Retina (tissue), 1 donor: ENCODE measurements around the gene UMPS.
A peak's percentile ranks its signal among the peaks of the same experiment; 100 is the strongest.
"Not testable (repeated sequence)": the region's sequence is repeated elsewhere in the genome, so short reads cannot be mapped to it uniquely, and the experiment has no call there.

ENCODE experiments used
- DNase-seq: peaks from one replicate; pipeline ENCODE4 v3.0.0-alpha.2; 2016

UMPS gene

DNA sequence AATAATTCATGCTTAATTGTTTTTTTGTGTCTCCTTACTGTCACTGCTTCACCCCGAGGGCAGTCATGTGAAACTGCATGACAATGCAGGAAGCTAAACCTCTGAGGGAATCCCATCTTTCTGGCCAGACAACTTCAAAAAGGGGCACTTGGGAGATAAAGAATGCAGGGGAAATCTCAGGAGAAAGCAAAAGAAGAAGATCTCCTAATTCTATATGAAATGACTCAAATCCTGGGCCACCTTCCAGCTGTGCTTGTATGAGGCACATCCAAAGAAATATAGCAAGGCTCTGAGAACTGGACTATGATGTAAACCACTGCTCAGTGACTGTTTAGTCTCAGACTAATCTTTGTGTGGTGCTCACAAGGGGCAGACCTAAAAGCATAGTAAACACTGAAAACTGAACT, 22.6 kb upstream of the UMPS start:
- no peak for DNase-seq

DNA sequence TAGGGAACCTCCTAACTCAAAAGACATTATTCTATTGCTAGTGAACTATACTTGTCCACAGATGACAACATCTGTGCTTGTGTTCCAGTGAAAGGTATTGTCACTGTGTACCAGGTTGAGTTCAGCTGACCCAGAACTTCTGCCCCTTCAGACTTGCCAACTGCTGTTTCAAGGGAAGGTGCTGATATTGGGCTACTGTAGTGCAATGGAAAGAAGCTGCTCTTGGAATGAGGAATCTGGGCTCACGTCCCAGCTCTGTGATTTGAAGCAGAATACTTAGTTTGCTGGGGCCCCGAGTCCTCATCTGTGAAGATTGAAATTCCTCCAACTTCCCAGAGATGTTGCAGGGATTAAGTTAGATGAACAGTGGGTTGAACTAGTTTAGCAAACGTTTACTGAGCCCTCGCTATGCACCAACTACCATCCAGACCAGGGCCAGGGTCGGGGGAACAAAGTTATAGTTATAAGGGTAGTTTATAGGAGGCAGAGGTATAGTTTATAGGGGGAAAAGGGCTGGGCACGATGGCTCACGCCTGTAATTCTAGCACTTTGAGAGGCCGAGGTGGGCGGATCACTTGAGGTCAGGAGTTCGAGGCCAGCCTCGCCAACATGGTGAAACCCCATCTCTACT, 15.9 kb upstream of the UMPS start:
- DNase-seq: no peak

DNA sequence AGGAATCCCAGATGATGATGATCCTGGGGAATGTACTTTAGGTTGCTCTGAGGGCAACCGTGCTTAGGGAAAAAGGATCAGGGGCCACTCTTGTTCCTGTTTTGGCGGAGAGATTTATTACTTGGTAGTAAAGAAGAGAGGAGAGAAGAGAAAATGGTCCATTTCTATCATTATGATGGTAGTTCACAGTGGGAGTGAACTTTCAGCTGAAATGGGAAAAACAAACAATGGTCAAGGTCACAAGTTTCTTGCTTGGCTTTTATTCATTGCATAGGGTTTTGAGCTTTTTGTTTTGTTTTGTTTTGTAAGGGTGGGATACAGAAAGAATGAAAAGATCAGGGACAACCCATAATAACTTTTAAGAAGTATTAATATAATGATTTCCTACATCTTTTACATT, 7.7 kb upstream of the UMPS start:
- no peak for DNase-seq

DNA sequence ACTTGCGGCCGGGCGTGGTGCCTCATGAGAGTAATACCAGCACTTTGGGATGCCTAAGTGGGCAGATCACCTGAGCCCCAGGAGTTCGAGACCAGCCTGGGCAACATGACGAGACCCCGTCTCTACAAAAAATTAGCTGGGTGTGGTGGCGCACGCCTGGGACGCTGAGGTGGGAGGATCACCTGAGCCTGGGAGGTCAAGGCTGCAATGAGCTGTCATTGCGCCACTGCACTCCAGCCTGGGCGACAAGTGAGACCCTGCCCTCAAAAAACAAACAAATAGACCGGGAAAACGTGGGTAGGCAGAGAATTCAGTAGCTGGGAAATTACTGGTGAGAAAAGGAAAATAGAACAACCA, 667 bp downstream of the UMPS start:
- no peak for DNase-seq

DNA sequence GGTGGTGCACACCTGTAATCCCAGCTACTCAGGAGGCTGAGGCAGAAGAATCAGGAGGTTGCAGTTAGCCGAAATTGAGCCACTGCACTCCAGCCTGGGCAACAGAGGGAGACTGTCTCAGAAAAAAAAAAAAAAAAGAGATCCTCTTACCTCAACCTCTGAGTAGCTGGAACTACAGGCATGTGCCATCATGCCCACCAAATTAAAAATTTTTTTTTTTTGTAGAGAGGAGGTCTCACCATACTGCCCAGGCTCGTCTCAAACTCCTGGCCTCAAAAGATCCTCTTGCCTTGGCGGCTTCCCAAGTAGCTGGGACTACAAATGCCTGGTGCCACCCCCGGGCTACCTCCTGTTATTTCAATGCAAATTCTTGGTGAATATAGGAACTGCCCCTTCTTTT, 1.5 kb downstream of the UMPS start:
- DNase-seq: no peak

DNA sequence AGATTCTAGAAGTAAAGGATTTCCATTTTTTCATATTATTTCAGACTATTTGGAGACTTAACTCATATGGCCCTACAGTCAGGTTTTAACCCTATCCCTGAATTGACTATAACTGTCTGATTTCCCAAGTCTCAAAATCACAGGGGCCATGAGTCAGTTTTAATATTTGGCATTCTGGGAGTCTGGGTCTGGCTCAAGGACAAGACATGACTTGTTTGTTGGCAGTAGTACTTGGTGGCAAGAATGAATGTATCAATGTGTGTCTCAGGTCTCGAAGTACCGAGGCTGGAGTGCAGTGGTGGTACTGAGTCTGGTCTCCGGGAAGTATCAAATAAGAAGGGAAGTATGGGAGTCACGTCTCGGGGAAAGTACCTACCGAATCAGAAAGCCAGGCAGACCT, 10.8 kb downstream of the UMPS start:
- no peak for DNase-seq

DNA sequence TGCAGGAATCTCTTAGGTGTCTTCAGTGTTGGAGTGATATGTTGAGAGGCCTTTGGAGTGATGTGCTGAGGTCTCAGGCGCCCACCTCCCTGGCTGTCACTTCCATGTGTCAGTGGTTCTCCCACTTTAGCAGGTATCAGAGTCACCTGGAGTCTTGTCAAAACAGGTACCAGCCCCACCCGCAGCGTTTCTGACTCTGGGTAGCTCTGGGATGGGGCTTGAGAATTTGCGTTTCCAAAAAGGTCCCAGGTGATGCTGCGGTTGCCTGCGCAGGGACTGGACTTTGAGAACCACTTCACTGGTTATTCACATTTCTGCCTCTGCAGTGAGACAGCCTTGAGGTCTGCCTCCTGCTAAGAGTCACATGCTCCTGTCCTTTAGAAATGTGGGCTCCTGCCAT, 15.5 kb downstream of the UMPS start:
- no peak for DNase-seq

DNA sequence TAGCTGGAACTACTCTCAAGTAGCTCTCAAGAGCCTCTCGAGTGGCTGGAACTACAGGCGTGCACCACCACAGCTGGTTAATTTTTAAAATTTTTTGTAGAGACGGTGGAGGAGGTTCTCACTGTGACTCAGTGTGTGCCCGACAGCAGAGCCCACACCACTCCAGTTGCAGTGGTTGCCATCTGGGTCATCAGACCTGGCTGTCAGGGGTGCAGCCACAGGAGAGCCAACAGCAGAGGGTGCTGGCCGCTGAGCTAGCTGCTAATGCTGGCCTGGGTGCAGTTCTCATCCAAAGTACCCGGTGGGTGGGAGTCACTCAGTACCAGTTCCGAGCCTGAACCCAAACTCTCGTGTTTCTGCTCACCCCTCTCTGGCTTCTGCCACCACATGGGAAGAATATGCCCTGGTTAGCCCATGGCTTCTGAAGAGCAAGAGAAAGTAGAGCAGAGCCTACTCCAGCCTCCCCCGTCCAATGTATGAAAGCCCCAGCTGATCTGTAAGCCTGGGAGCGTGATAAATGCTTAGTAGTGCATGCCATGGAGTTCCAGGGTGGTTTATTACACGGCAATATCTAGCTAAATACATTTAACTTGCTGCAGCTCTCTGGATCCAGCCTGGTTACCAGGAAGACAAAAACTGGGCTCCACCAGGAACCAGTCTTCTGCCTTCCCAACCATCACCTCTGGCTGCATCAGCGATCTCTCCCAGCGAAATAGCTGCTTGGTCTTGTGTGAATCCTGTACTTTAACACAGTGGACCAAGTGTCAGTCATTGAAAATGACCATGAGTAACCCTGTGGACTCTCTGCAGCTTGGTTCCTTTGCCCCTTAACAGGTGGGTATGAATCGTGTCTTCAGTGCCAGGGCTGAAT, 17.1 kb downstream of the UMPS start:
- DNase-seq: no peak

DNA sequence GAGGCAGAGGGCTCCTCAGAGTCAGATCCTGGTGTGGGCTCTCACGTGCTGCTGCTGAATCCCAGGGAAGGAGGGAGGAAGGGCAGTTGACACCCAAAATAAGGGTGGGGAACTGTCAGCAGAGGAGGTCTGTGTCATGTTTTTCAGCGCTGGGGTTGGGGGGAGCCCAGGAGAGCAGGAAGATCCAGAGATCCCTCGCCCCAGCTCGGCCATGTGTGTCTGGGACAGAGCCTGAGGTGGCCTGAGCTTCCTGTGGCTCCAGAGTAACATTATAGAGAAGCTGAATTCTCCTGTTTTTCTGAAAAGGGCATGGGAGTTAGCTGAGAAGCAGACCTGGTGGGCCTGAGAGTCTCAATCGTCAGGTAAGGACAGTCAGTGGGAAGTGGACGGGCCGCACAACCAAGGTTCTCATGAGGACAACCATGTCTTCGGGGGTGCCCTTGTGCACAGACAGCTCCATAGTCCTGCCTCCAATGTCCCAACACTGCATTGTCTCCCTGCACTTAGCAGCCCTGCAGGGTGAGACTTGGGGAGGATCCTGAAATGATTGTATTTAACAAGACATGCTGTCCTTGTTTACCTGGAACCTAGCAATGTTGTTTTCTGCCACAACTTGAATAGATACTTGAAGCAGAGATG, 18.4 kb downstream of the UMPS start:
- no peak for DNase-seq

DNA sequence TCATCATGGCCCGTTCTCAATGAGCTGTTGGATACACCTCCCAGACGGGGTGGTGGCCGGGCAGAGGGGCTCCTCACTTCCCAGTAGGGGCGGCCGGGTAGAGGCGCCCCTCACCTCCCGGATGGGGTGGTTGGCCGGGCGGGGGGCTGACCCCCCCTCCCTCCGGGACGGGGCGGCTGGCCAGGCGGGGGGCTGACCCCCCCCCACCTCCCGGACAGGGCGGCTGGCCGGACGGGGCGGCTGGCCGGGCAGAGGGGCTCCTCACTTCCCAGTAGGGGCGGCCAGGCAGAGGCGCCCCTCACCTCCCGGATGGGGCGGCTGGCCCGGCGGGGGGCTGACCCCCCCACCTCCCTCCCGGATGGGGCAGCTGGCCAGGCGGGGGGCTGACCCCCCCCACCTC, 19.6 kb downstream of the UMPS start:
- DNase-seq: not testable (repeated sequence)

DNA sequence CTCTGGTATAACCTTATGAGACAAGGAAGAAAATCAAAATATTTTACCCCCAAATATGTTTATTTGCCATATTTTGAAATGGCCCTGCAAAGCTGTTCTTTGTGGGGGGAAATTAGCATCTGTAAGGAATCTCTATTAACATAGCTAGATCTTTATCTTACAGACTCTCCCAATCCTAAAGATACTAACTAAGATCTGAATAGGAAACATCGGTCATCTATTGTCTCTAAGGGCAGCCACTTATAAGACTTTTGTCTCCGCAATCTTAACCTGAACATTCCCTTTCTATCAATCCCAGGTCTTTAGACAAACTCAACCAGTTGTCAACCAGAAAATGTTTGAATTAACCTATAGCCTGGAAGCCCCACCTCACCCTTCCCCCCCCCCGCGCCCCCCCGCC, 21.2 kb downstream of the UMPS start:
- no peak for DNase-seq

DNA sequence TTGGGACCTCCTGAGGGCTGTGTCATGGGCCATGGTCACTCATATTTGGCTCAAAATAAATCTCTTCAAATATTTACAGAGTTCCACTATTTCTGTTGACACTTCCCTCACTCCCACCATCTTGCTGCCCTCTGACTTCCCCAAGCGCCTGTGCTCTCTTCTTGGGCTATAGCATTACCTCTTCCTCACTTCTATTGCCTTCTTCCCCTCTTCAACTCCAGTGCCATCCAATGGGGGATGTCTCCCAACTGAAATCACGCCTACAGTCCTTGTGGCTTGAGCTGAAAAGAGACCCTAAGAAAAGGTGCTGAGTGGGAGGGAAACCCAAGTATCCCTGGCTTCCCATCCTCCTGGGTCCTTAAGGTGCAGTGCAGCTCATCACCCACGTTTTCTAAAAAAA, 21.8 kb downstream of the UMPS start:
- no peak for DNase-seq

DNA sequence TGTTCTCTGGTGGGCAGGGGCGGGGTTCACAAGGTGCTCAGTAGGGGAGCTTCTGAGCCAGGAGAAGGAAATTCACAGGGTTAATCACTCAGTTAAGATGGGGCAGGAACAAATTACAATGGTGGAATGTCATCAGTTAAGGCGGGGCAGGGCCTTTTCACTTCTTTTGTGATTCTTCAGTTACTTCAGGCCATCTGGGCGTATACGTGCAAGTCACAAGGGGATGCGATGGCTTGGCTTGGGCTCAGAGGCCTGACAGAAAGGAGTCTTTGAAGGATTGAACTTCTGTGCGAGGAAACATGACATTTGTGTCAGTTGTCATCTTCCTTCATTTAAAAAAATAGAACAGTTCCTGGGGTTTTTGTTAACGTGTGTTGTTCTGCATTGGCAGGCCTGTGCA, 27.7 kb downstream of the UMPS start:
- not testable (repeated sequence) for DNase-seq

DNA sequence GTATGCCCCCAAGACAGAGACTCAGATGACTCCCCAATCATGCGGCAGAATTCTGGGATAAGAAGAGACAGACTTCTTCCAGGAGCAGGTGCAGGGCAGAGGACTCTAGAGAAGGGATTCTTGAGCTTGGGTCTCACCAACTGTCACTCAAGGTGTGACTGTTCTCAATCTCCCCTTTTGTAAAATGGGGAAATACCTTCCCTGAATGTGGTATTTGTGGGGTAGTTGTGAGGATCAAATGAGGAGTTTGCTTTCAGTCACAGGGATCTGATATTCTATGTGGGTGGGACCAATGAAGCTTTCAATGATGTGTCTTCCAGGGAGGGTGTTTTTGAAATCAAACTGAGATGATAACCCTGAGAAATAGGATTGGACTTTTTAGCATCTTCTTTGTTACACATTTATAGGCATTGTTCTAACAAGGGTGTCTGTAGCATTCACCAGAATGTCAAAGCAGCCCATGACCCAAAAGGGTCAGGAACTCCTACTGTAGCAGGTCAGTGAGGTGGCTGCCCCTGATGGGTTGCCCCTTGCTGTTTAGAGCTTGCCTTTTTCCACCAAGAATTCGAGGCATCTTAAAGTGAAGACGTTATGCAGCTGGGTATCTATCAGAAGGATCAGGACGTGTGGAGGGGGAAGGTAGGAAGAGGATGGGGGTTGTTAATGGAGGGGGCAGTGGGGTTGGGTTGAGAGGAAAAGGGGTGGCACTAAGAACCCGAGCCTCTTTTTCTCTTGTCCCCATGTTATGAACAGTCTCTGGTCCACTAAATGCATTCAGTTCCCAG, 28.8 kb downstream of the UMPS start:
- no peak for DNase-seq

DNA sequence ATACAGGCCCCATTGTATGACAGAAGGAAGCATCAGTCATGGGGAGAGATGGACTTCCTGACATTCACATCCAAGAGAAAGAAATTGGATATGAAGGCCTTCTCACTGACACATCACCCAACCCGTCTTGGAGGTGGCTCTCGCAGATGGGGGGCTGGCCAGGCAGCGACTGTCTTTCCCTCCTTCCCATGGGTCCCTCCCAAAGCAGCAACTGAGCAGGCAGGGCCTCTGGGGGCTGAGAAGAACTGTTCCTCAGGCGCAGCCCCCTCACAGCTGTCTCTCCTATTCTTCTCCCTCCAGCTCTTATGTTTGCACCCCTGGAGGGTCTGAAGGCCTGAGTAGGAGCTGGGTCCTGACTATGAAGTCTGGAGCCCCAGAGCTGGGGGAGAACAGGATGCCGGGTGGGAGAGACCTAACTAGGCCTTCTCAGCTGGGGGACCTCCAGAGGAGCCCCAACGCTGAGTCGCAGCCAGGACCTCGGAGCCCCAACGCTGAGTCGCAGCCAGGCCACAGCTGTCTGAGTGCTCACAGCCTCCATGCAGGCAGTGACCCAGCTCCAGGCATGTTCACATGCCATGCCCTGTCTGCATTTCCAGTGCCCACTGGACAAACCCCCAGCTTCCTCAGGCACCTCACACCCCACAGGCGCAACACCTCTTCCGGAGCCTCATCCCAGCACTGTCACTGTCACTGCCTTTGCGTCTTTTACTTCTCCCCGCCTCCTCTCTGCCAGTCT, 29.6 kb downstream of the UMPS start:
- peak; percentile 0 for DNase-seq

DNA sequence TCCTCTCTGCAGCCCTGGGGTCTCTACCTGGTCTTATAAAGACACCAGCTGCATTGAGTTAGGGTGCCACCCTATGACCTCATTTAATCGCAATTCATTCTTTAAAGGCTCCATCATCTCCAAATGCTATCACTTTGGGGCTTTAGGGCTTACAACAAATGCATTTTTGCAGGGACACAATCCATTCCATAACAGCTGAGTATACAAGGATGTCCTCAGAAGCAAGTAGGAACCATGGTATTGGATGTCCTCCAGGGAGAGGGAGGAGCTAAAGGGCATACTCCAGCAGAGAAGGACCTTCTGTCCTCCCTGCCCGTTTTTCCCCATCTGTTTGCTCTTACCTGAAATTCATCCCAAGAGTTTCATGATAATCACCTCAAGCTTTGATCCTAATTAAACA, 30.3 kb downstream of the UMPS start:
- DNase-seq: no peak

DNA sequence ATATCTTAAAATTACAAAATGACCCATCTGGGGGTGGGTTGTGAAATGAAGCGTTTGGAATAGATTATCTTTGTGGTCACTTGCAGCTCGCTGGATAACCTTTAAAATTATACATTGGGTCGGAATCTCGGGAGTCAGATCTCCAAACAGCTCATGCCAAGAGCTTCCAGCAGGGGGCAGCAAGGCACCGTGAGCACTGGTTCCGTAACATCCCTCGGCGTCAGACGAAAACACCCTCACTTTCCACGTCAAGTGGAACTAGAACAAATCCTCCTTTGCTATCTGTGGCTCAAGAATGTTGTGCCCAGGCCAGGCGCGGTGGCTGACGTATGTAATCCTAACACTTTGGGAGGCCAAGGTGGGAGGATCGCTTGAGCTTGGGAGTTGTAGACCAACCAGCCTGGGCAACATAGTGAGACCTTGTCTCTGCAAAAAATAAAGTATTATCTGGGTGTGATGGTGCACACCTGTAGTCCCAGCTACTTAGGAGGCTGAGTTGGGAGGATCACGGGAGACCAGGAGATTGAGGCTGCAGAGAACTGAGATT, 31.1 kb downstream of the UMPS start:
- DNase-seq: peak; percentile 84

DNA sequence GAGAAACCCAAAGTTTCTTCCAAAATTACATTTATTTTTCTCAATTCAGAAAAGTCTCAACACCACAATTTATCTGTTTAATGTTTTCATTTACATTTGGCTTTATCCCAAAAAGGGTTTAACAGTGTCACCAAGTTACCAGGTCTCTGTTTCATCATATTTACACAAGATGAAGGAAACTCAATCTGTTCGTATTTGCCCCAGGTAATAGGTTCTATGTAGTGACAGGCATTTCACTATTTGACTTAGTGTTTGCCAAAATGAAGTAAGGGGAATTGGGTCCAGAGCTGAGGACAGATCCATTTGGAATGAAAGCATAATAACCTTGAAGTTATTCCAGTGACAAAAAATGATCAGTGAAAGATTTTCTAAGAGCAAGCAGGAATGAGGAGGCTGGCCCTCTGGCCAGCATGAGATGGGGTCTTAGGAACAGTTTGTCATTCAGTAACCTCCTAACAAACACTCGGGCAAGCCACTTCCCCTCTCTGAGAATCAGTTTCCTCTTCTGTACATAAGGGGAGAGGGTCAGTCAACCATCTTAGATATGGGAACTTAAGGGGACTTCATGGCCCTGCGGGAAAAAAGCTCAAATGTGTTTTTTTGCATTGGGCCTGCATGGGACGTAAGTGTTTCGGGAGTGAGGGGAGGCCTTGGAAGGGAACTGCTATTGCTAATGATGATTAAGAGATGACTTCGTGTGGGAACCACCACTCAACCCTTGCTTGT, 31.8 kb downstream of the UMPS start:
- DNase-seq: no peak

DNA sequence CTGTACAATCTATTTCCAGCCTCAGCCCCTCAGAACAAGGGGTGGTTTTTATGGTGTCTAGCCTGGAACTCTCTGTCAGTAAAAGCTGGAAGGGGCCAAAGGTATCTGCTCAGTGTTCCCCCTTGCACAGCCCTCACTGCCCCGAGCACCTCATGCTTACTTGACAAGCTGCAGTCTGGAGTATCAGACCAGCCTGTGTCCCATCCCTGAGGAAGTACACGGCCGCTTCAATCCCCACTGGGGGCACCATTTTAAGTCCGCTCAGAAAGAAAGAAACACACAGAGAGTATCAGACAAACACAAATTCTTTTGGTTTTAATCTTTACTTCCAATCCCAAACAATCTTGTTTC, 32.4 kb downstream of the UMPS start:
- no peak for DNase-seq

DNA sequence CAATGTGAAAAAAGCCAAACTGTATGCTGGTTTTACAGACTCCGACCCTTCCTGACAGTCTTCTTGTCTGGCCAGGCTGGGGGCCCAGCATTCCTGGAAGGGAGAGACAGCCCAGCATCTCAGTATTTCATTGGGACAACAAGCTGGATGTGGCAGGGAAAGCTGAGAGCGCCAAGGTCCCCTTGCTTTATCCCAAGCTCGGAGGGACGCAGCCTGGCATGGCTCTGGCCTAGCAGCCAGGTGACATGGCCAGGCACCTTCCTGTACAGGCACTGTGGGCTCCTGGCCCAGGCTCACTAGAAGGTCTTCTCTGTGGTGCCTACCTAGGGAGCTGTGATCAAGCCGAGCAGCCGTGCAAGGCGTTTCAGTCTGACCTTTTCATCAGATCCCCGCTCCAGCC, 33.0 kb downstream of the UMPS start:
- DNase-seq: no peak

DNA sequence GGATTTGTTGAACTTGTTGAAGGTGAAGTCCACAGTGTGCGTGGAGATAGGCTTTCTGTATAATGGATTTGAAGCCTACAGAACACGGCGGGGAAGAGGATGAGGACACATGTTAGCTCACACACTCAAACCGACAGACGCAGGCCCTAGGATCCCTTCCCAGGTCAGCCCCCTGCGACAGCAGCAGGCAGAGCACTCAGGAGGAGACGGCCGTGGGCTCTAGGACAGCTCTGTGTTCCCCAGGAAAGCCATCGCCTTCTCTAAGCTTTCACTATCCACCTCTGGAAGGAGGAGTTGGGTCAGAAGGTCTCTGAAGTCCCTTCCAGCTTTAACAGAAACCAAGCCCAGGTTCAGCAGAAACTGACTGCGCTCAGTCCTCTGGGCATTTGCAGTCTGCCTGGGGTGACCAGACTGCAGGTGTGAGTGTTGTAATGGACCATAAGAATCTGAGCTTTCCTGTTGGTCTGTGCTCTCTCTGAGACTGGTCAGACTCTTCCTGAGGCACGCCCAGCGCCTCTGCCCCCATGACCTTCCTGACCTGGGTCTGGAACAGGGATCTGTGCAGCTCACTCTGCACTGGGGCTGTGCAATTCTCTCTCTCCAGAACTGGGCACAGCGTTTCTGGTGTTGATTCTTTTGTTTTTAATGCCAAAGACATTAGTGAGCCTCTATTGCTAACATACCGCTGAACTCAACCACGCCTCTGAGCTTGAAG, 33.5 kb downstream of the UMPS start:
- no peak for DNase-seq
